HG03095 (cell line): ENCODE results near the gene NELL2.
"Not testable (repeated sequence)": the region's sequence is repeated elsewhere in the genome, so short reads cannot be mapped to it uniquely, and the experiment has no call there.

Source experiments
- ATAC-seq: cut with Tn5 transposase; IDR thresholded peaks from one replicate; pipeline ENCODE4 v1.9.1; 2021; ENCODE audit warnings: moderate library complexity; ENCODE audit not compliant: unreplicated experiment

Gene NELL2

GRCh38 chr12:44847888-44848702 is 28.0 kb downstream of the NELL2 start:
- peak; percentile 91 for ATAC-seq

- ATAC-seq = peak; percentile 7
These were observed 28.7 kb downstream of the NELL2 start for GRCh38 chr12:44847403-44847802.

- no peak for ATAC-seq
These were observed 29.3 kb downstream of the NELL2 start for GRCh38 chr12:44846826-44847225.

- no peak for ATAC-seq
These were observed 33.4 kb downstream of the NELL2 start for GRCh38 chr12:44842669-44843068.

GRCh38 chr12:44839785-44840184 is 36.3 kb downstream of the NELL2 start:
- ATAC-seq = no peak

GRCh38 chr12:44837114-44837755 is 38.9 kb downstream of the NELL2 start:
- no peak for ATAC-seq

GRCh38 chr12:44835641-44836379 is 40.3 kb downstream of the NELL2 start:
- ATAC-seq = no peak

GRCh38 chr12:44834996-44835395 is 41.1 kb downstream of the NELL2 start:
- ATAC-seq = not testable (repeated sequence)

- ATAC-seq = no peak
These were observed 42.6 kb downstream of the NELL2 start for GRCh38 chr12:44833561-44833960.

- no peak for ATAC-seq
These were observed 45.5 kb downstream of the NELL2 start for GRCh38 chr12:44830566-44831055.

GRCh38 chr12:44829045-44829444 is 47.1 kb downstream of the NELL2 start:
- no peak for ATAC-seq

GRCh38 chr12:44827832-44828438 is 48.2 kb downstream of the NELL2 start:
- no peak for ATAC-seq

GRCh38 chr12:44821702-44822101 is 54.4 kb downstream of the NELL2 start:
- ATAC-seq = not testable (repeated sequence)

- ATAC-seq = no peak
These were observed 56.2 kb downstream of the NELL2 start for GRCh38 chr12:44819884-44820283.

GRCh38 chr12:44817687-44818086 is 58.4 kb downstream of the NELL2 start:
- ATAC-seq = no peak

- ATAC-seq = no peak
These were observed 59.6 kb downstream of the NELL2 start for GRCh38 chr12:44816446-44817017.

- no peak for ATAC-seq
These were observed 64.1 kb downstream of the NELL2 start for GRCh38 chr12:44812062-44812461.

- no peak for ATAC-seq
These were observed 72.0 kb downstream of the NELL2 start for GRCh38 chr12:44804068-44804467.

- ATAC-seq = no peak
These were observed 80.1 kb downstream of the NELL2 start for GRCh38 chr12:44795970-44796369.

- ATAC-seq = no peak
These were observed 87.4 kb downstream of the NELL2 start for GRCh38 chr12:44788731-44789130.
